HG03342 (cell line): ENCODE data around the gene CYP27C1.

Source experiments
- ATAC-seq: cut with Tn5 transposase; IDR thresholded peaks from one replicate; pipeline ENCODE4 v1.9.1; 2021; ENCODE audit warnings: mild to moderate bottlenecking, moderate library complexity; ENCODE audit not compliant: unreplicated experiment

CYP27C1 gene

DNA sequence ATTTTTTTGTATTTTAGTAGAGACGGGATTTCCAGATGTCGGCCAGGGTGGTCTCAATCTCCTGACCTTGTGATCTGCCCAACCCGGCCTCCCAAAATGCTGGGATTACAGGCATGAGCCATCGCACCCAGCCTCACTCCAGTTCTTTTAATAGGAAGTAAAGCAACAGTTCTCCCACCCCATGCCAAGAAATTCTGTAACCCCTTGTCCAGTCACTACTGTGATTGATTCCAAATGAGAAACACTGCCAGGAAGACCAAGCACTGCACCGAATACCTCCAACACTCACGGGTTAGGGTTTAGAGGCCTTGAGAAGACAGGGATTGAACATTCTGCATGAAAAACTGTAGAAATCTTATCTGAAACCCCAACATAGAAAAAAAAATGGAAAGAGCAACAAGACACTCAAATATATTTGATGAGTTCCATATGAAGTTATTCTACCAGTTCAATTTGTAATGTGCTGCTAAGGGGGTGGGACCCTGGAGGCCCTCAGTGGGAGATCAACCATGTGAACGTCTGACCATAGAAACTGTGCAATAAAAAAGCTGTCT, 65.0 kb downstream of the CYP27C1 start:
- no peak for ATAC-seq

DNA sequence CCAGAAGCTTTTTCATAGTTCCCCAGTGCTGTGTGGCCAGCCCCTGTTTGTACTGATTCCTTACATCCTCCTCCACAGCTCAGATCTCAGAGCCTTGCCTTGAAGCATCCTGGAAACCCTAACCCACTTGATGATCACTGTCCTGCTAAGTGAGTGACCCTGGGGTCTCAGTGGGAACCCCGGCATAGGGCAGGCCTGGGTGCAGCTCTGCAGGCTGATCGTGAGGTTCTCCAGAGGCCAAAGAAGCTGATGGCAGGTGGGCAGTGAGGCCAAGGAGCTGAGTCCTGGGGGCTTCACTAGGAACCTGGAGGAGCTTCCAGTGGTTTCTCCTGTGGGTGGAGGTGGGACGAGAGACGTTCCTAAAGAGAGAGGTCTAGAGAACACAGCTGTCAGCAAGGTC, 65.7 kb downstream of the CYP27C1 start:
- ATAC-seq = no peak

DNA sequence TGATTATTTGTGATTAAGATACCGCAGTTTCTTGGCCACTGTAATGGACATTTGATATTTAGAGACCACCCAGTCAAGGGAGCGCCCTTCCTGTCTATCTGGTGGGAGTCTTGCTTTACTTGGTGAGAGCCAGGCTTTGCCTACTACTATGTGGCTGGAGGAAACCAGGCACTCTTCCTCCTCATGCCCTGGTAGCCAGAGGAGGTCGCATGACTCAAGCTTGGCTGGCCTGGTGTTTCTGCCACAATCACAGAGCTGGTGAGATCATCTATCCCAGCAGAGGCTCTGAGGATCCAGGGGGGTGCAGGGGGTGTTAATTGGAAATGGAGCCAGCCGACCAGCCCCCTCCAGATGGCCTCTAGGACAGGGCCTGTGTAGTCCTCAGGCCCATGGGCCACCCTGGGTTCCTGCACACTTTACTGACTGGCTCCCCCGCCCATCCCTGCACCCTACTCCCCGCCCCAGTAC, 66.4 kb downstream of the CYP27C1 start:
- ATAC-seq = no peak

DNA sequence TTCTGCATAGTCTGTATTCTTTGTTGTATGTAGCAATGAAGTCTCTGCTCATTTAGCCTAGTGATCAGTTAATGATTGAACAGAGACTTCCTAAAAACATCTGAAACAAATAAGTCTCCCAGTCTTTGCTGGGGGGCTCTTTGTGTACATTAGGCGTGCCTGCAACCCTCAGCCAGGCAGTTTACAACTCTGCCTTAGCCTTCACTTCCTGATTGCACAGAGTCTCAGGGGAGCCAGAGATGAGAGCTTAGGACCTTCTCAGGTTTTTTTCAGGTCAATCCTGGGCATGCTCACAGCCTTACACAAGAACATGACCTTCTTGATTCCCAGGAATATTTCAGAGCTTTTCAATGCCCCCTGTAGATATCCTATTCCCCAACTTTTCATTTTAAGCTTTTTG, 69.1 kb downstream of the CYP27C1 start:
- ATAC-seq = no peak

DNA sequence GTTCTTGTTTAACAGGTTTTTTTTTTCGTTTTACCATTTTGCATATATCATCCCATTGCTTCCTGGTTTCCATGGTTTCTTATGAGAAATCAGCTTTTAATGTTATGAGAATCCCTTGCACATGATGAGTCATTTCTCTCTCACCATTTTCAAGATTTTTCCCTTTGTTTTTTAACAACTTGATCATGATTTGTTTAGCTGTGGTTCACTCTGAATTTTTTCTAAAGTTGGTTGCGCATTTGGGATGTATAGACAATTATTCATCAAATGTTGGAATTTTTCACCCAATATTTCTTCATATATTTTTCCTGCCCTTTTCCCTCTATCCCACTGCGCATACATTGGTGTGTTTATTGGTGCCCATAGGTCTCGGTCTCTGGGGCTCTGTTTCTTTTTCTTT, 70.7 kb downstream of the CYP27C1 start:
- ATAC-seq = no peak

DNA sequence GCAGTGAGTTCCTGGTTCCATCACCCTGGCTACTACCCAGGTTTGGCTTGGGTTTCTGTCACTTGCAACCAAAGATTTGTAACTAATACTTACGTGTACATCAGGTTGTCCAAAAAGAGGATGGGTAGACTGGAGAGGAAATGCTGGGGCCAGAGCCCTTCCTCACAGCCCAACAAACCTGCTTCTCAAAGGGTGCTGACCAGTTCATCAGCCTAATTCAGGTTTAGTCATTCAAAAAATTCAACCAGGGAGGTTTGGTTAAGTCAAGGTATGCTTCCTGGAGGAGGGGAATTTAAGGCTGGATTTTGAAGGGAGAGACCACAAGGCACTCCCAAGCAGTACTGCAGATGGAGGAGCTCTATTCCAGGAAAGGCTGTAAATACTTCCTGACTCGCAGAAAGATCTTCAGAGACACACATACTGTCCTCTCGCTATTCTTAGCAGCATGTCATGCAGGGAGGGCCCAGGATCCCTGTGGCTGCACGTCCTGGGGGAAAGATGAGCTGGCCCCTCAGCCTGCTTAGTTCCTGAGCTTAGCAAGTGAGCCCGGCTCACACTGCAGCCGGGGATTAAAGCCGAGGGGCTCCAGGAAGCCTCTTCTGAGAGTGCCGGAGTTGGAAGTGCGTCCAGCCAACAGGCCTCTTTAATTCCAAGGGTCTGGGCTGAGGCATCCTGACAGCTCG, 73.1 kb downstream of the CYP27C1 start:
- ATAC-seq = no peak

DNA sequence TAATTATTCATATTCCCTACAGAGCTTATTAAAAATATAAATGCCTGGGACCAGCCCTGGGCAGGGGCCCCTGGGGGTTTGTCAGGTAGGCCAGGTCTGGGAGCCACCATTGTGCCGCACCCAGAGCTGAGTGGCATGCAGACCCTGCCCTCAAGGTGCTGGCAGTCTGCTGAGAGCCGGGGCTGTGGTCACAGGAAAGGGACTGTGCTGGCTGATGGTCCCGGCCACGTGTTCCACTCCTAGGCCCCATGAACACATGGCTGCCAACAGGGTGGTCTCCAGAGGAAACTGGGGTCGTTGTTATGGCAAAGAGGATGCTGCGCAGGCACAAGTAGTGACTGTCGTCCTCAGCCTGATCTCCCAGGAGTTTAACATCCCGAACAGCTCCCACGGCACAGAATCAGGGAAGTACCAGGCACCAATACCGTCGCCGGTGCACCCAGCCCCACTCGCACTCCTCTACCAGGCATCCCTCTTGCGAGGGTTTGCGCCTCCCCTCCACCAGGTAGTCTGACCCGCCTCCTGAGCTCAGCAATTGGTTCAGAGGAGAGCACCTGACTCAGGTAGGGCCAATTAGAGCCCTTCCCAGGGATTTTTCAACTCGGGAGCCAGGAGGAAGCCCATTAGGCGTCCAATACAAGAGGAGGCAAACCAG, 73.9 kb downstream of the CYP27C1 start:
- ATAC-seq = no peak

DNA sequence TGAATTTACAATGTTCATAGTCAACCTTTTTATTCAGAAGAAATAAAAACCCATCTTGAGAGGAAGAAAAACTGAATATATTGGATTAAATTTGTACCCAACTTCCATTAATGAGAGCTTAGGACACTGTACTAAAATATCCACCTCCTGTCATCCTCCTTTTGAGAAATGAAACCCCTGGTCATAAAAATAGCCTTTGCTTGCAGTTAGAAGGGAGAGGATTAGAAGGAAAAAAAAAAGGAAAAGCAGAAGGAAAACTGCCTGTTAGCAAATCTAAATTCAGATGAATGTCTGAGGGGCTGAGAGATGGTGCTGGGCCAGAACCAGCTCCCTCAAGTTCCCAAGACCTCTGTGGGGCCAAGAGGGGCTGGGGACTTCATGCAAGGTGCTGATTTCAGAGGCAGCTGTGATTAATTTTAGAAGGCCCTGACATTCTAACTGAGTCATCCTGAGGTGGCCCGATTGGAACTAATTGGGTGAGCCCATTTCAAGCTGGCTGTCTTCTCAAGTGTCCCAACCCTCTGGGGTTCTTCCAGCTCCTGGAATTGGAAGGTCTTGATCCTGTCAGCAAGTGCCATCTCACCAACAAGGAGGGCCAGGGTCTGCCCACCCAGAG, 74.7 kb downstream of the CYP27C1 start:
- ATAC-seq = no peak

DNA sequence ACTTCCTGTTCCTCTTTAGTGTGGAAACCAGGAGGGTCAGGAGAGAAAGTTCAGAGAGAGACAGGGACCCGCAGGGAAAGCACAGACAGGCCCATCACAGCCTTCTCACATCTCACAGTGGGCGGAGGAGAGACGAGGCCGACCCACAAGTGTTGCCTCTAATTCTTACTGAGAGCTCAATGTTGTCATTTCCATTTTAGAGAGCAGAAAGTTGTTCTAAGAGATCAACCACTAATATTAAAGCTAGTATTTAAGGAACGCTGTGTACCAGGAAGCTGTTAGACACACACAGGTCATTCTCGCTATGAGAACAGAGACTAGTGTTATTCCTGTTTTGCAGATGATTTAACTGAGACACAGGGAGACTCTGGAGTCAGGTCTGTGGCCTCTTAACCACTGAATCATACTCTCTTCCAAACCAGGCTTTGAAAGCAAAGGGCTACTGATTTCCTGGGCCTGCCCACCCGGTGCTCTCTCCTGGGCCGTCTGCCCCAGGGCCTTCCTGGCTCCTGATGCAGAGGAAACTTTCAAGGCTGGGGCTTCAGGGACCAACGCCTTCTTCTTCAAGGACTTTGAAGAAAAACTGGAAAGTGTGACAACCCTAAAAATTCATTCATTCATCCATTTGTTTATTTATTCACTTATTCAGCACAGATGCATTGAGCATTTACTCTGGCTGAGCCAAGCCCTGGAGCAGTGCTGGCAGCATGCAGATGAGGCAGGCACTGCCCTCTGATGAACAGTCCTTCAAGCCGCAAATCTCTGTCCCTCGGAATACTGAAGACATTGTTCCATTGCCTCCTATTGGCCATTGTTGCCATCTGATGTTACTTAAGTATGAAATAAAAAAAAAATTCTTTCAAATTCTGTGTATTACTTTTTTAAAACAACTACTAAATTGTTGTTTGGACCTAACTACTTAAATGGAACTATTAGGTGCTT, 76.0 kb downstream of the CYP27C1 start:
- ATAC-seq = no peak

DNA sequence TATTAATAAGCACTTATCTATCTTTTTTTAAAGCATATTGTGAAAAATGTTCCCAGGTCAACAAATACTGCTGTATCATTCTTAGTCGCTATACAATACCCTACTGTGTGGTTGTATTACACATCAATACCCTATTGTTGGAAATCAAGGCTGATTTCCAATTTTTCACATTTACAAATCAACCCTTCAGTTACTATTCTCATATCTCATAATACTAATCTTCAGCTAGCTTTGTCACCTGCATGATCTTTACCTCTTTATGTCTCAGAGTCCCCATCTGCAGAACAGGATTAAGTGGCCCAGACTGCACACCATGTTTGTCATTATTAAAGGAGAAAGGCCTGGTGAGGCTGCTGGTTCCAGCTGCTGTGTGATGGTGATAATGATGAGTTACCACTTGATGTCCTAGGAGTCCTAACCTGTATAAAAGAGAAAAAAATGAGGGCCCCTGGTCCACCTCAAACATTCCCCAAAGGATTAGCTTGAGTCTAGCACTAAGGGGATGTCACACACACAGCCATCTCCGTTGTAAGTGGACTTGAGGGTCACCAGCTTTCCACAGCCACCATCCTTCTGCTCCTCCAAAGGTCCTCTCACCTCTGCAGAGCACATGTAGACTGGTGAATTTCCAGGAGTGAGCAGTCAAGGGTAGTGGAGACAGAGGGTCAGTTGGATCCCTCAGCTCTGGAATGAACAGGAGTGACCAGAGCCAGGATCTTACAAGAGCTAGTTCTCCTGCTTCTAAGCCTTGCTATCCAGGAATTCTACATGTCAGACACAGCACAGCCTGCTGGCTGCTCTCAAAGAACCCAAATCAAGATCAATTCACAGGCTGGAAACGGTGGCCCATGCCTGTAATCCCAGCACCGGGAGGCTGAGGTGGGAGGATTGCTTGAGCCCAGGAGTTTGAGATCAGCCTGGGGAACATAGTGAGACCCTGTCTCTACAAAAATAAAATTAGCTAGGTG, 77.2 kb downstream of the CYP27C1 start:
- ATAC-seq = no peak

DNA sequence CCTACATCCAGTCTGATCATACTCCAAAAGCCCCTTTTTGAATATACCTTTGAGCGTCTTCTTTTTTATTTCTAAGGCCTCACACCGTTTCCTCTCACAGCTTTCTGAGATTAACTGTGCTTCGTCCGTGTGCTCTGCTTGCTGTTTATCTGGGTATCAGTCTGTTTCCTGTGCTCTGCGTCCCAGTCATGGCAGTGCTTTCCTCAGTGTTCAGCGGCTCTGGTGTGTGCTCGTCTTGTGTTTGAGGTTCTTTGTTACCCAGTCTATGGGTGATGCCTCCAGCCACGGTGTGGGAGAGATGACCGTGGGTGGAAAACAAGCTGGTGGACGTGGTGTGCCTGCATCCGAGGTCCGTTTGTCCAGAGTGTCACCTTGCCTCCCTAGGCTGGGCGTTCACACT, 79.6 kb downstream of the CYP27C1 start:
- no peak for ATAC-seq

DNA sequence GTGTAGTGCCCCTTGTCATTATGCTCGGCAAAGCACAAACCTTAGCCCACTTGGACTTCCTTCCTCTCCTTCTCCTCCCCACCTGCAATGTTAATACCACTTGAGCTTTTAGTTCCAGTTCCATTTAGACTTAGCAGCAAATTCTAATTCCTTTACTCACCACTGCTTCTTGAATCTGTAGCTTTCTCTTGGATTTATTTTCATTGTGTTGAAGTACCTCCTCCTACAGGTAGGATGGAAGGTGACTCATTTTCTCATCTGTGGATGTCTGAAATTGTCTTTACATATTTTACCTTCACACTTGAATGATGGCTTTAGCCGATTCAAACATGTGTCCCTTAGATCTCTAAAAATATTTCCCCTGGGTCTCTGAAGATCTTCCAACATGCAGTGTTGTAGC, 80.3 kb downstream of the CYP27C1 start:
- no peak for ATAC-seq

DNA sequence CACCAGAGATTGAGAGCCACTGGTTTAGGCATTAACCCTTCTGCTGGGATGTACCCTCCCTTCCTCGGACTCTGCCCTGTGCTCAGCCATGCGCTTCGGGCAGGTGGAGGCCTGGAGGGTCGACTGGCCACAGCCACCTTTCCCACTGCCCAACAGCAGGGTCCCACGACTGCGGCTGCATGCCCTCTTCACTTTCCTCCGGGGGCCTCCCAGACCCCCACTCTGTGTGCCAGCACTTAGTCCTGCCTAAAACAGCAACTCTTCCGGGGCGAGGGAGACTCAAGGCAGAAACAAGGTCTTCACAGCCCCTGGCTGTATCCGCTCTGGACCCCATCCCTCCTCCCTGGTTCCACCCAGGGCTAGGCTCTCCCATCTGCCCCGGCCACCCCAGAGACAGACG, 81.8 kb downstream of the CYP27C1 start:
- ATAC-seq = no peak

DNA sequence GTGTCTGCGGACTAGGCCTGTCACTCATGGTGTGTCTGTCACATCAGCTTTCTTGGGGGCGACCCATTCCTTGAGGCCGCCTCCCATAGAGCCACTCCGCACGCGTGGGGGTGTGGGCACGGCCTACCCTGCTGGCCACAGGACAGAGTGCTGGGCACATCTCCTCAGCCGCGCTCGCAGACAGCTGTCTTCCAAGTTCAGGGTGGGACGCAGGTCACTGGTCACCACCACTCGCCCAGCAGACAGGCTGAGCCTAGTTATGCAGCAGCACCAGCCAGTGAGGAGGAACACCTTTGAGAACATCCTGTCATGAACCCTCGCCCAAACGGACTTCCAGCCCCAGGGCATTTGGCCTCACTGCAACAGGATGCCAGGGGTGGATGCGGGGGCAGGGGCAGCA, 82.4 kb downstream of the CYP27C1 start:
- no peak for ATAC-seq

DNA sequence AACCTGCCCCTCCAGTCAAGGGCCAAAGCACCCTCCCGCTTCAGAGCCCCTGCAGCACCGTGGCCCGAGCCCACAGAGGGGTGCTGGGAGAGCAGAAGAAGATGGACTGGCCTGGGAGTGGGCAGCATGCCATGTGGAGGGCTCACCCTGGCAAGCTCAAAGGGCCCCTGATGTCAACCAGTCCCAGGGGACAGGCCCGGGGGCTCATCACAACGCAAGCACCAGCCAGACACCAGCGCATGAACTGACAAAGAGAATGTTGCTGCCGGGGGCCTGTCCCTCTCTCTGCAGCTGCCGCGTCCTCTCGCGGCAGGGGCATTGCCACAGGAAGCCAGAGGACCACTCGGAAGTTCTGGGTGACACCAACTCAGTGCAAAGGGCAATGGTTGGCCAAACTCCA, 82.9 kb downstream of the CYP27C1 start:
- ATAC-seq = no peak

DNA sequence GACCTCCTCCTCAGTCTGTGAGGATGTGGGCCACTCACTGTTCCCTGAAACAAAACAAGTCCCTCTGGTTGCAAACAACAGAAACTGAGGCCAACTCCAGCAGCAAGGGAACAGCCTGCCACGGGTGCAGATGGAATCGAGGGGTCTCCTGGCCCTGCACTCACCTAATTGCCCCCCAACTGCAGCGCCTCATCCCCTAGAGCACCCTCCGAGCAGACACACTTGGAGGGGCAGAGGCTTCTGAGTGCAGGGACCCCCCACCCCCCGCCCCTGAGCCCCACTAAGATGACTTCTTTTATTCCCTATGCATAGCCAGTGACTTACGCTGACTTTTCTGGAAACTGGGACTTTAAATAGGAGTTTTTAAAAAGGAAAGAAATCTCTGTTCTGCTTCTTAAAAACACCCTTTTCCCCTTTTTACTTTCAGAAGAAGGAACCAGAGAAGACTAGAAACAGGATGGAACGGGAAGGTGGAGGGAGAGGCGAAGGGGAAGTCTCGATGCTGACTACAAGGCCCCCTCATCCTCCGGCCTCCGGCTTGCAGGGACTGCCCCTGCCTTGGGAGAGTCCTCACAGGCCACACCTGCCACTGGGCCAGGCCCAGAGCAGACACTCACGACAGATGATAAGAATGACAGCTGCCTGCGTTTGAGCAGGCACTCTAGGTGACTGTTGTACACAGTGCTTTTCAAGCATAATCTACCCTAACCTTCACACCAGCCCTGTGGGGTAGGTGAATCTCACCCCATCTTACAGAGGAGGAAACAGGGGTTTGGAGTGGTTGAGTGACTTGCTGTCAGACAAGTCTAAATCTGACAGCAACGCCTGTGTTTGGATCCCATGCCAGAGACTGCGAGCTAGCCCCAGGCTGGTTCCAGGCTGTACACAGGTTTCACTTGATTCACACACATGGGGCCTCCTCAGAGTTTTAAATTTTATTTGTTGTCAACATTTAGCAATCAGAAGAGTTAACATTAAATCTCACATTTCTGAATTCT, 85.0 kb downstream of the CYP27C1 start:
- no peak for ATAC-seq

DNA sequence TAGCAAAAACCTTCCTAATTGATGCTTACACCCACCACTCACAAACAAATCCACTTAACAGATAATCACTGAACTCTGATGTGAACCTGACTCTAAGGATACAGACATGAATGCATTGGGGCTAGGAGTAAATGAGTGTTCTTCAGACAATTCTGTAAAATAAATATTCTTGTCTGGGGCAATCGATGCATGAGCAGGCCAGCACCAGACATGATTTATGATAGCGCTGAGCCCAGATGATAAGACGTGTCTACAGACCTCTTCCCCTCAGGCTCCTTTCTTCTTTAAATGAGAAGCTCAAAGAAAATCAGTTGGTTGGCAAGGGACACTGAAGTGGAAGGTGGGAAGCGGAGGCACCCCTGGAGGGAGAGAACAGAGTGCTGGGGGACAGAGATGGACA, 85.9 kb downstream of the CYP27C1 start:
- ATAC-seq = no peak
